NCI-H1694 treated with DMSO at 0.1 percent for 48 hours (cell line): ENCODE data around the gene CNNM3.

Source experiments
- DNase-seq: peaks from one replicate; lab custom pipeline; 2025; lab: John Stamatoyannopoulos, UW

The CNNM3 gene

GRCh38 chr2:96878171-96878570 lies 62.1 kb downstream of the CNNM3 start:
- no peak for DNase-seq

- no peak for DNase-seq
These were observed 62.9 kb downstream of the CNNM3 start for GRCh38 chr2:96878796-96879544.

GRCh38 chr2:96879545-96880040 lies 63.5 kb downstream of the CNNM3 start:
- DNase-seq = no peak

- no peak for DNase-seq
These were observed 64.8 kb downstream of the CNNM3 start for GRCh38 chr2:96880891-96881273.

- DNase-seq = no peak
These were observed 65.5 kb downstream of the CNNM3 start for GRCh38 chr2:96881349-96882195.

GRCh38 chr2:96882230-96882629 lies 66.2 kb downstream of the CNNM3 start:
- no peak for DNase-seq

GRCh38 chr2:96882906-96883305 lies 66.8 kb downstream of the CNNM3 start:
- no peak for DNase-seq

- no peak for DNase-seq
These were observed 67.2 kb downstream of the CNNM3 start for GRCh38 chr2:96883306-96883705.
